Esophagus squamous epithelium (tissue), 5 donors: ENCODE data around the gene CSMD2. TPM values are rescaled to one million over a fixed set of nuclear protein-coding genes. Genes with fewer than 3 reads are reported as not detected.

Experiments
- DNase-seq: peaks from one replicate; lab custom pipeline; 2025; lab: John Stamatoyannopoulos, UW
- H3K27ac ChIP-seq, 4 donors: fragments of 200-600 bp; sonication (generic); one replicate each; pipeline ENCODE4 v1.5.1; 2016 to 2019; ENCODE audit warnings: mild to moderate bottlenecking in 1 of 4
- H3K27me3 ChIP-seq, 4 donors: fragments of 200-600 bp; sonication (generic); 1 replicate in 3 of 4; 2 replicates in 1 of 4; pipeline versions ENCODE4 v1.5.1 to v1.6.0; 2017 to 2021; ENCODE audit warnings: antibody characterized with exemption in 1 of 4
- H3K36me3 ChIP-seq, 3 donors: fragments of 200-600 bp; sonication (generic); one replicate each; pipeline ENCODE4 v1.5.1; 2016 to 2019
- H3K4me1 ChIP-seq, 3 donors: fragments of 200-600 bp; sonication (generic); one replicate each; pipeline ENCODE4 v1.5.1; 2017 to 2019
- H3K4me3 ChIP-seq, 4 donors: fragments of 200-600 bp; sonication (generic); 1 replicate in 3 of 4; 2 replicates in 1 of 4; pipeline ENCODE4 v1.5.1; 2016 to 2019; ENCODE audit warnings: mild to moderate bottlenecking in 2 of 4, moderate library complexity in 1 of 4
- H3K9me3 ChIP-seq, 3 donors: fragments of 200-600 bp; sonication (generic); one replicate each; pipeline ENCODE4 v1.5.1; 2016 to 2019
- POLR2A ChIP-seq, 4 donors: fragments of 450-650 bp; IDR thresholded peaks; one replicate each; pipeline ENCODE4 v1.6.1; 2017; ENCODE audit warnings: antibody characterized with exemption in 4 of 4, mild to moderate bottlenecking in 4 of 4, moderate library complexity in 3 of 4
- WGBS, 2 donors: methylation state at CpG; one replicate each; pipeline ENCODE4 v1.1.5; 2018; 5-methylcytosine and 5-hydroxymethylcytosine counted together
- intact Hi-C: fragments of 100-400 bp; cut with DNase I; formaldehyde crosslinking; loops from one replicate; pipeline ENCODE4 v1.15.0; 2022
- total RNA-seq, 4 donors: library from RNA; depleted of rRNA; stranded (reverse); fragments of >200 nt; gene quantifications; one replicate each; pipeline ENCODE4 v1.1.0, GENCODE V29; 2016
- TF ChIP-seq, protein P1 (sequence below), 6 experiments: fragments of 450-650 bp in 4 of 6; fragments of 200-600 bp in 2 of 6; sonication (generic) in 2 of 6; IDR thresholded peaks; one replicate each; pipeline ENCODE4 v1.5.1; 2016 to 2019; ENCODE audit warnings: antibody characterized with exemption in 6 of 6, mild to moderate bottlenecking in 4 of 6, moderate library complexity in 4 of 6
- donor health status: DM: yes; HTN: yes; CAD: no.

The CSMD2 gene
- total RNA-seq, 4 donors from 2014 or later, result under 0.01 to 0.13 TPM; not detected in 2

DNA sequence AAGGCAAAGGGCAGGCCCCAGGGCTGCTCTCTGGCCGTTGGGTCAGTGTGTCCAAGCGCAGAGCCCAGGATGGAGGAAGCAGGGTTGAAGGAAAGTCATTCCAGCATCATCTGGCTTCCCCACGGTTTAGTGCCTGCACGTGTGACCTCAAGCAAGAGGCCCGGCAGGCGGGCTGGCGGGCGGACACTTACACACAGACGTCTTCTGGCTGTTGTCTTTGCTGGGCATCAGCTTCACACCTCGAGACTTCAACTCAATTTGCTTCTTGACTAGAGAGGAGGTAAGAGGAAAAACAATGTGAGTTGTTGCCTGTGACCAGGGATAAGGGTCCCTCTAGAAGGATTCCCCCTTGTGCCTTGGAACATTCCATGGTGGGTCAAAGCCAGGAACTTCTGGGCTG, 339.5 kb downstream of the CSMD2 start:
- no peak for DNase-seq
- intact Hi-C loops, result no loop called here
- WGBS, 2 donors, result 75 to 77% methylated on average over 9 to 10 of the region's 10 CpGs
- no peak overlapping the region for H3K4me3 ChIP-seq
- no peaks in the 10 kb centered on the region for H3K4me1 ChIP-seq
- TF ChIP-seq, protein P1, sequence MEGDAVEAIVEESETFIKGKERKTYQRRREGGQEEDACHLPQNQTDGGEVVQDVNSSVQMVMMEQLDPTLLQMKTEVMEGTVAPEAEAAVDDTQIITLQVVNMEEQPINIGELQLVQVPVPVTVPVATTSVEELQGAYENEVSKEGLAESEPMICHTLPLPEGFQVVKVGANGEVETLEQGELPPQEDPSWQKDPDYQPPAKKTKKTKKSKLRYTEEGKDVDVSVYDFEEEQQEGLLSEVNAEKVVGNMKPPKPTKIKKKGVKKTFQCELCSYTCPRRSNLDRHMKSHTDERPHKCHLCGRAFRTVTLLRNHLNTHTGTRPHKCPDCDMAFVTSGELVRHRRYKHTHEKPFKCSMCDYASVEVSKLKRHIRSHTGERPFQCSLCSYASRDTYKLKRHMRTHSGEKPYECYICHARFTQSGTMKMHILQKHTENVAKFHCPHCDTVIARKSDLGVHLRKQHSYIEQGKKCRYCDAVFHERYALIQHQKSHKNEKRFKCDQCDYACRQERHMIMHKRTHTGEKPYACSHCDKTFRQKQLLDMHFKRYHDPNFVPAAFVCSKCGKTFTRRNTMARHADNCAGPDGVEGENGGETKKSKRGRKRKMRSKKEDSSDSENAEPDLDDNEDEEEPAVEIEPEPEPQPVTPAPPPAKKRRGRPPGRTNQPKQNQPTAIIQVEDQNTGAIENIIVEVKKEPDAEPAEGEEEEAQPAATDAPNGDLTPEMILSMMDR (IDR thresholded peaks at IDR 0.05), result no peak
- TF ChIP-seq POLR2A (IDR thresholded peaks at IDR 0.05), result no peak
- H3K36me3 ChIP-seq, result no peaks in the 10 kb centered on the region
- peaks cover 0 to 20% (median 0%) of the 10 kb centered on the region in 4 donors for H3K27me3 ChIP-seq
- no peaks in the 10 kb centered on the region for H3K9me3 ChIP-seq
- H3K27ac ChIP-seq, result no peak overlapping the region

DNA sequence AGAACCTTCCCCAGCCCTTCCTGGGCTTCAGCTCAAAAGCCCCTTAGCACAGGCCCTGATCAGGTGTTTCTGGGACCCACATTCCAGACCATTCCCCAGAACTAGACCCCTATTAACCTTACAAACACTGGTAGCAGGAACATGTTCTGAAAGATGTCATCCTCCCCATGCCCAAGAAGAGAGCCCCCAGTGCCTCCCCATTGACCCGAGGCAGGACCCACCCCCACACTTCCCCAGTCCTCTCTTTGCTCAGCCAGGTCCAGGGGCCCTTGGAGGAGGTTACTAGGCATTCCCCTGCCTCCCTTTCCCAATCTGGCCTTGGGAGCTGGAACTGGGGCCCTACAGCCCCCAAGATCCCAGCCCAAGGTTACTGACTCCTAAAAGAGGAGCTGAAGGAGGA, 340.1 kb downstream of the CSMD2 start:
- peaks cover 0 to 20% (median 0%) of the 10 kb centered on the region in 4 donors for H3K27me3 ChIP-seq
- TF ChIP-seq POLR2A (IDR thresholded peaks at IDR 0.05), result no peak
- TF ChIP-seq, protein P1 (IDR thresholded peaks at IDR 0.05), result no peak
- no peaks in the 10 kb centered on the region for H3K4me1 ChIP-seq
- no peak overlapping the region for H3K27ac ChIP-seq
- no peaks in the 10 kb centered on the region for H3K9me3 ChIP-seq
- H3K4me3 ChIP-seq, result no peak overlapping the region
- DNase-seq, result no peak
- H3K36me3 ChIP-seq, result no peaks in the 10 kb centered on the region
- WGBS, 2 donors, result 60 to 80% methylated on average over 1 of the region's 1 CpG
- intact Hi-C loops, result no loop called here

DNA sequence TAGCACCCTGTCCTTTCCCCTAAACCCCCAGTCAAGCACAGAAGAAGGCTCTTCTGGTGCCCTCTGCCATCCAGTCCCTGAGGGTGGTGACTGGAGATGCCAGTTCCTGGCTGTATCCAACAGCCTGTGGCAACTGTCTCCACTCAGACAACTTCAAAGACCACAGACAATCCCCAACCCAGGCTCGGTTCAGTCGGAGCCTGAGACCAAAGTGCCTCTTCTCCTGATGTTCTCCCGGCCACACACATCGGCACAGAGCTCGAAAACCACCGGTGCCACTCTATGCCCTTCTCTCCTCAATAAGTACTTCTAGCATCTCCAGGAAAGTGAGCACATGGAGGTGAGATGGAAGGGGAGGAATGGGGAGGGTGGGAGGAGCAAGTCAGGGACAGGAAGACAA, 340.7 kb downstream of the CSMD2 start:
- Histone ChIP-seq H3K4me1 (no peaks in the 10 kb centered on the region), H3K36me3 (no peaks in the 10 kb centered on the region), H3K27ac (no peak overlapping the region), H3K9me3 (no peaks in the 10 kb centered on the region), H3K27me3 (peaks cover 0 to 20% (median 0%) of the 10 kb centered on the region in 4 donors), H3K4me3 (no peak overlapping the region)
- DNase-seq, result no peak
- WGBS, 2 donors, result 83% methylated on average over 6 of the region's 6 CpGs; no CpG with 5 or more reads in 1 of the 2 donors
- intact Hi-C loops, result no loop called here
- TF ChIP-seq POLR2A (IDR thresholded peaks at IDR 0.05), result no peak
- TF ChIP-seq, protein P1 (IDR thresholded peaks at IDR 0.05), result no peak

DNA sequence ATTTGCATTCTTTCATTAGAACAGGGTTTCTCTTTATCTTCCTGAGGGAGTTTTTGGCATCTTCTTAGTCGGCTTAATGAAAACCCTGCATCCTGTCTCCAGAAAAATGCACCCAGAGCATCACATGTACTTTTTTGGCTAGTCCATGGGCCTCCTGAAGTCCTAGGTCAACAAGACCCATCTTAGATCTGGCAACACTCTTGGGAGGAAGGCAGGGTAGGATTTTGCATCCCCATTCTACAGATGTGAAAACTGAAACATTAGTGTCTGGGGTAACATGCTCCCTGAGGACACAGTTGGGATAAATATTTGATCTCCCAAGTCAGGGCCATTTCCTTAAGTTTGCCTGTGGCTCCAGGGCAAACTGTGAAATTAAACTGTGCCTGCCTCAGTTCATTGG, 341.2 kb downstream of the CSMD2 start:
- Histone ChIP-seq H3K36me3 (no peaks in the 10 kb centered on the region), H3K27ac (no peak overlapping the region), H3K4me1 (no peaks in the 10 kb centered on the region), H3K27me3 (peaks cover 0 to 20% (median 0%) of the 10 kb centered on the region in 4 donors), H3K9me3 (no peaks in the 10 kb centered on the region), H3K4me3 (no peak overlapping the region)
- no peak for DNase-seq
- no peak for TF ChIP-seq POLR2A (IDR thresholded peaks at IDR 0.05)
- TF ChIP-seq, protein P1 (IDR thresholded peaks at IDR 0.05), result no peak
- intact Hi-C loops, result no loop called here
- 75 to 81% methylated on average over 1 of the region's 1 CpG for WGBS, 2 donors

DNA sequence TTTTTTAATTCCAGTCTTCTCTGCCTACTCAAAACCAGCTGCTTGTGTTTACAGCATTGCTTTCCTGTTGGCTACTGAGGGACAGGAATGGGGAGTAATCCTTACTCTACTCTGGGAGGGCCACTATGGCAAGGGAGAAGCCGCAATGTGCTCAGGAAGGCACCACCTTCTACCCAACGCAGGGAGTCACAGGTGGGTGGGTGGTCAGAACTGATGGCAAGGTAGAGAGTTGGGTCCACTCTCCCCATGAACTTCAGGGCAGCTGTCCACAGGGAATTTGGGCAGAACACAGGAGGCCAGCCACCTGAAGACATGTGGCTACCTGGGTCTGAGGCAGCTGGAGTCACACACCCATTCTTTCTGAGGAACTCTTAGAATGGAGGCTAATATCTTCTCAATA, 341.6 kb downstream of the CSMD2 start:
- TF ChIP-seq, protein P1 (IDR thresholded peaks at IDR 0.05), result no peak
- TF ChIP-seq POLR2A (IDR thresholded peaks at IDR 0.05), result no peak
- Histone ChIP-seq H3K36me3 (no peaks in the 10 kb centered on the region), H3K27ac (no peak overlapping the region), H3K27me3 (peaks cover 0 to 20% (median 0%) of the 10 kb centered on the region in 4 donors), H3K4me3 (no peak overlapping the region), H3K4me1 (no peaks in the 10 kb centered on the region), H3K9me3 (no peaks in the 10 kb centered on the region)
- intact Hi-C loops, result no loop called here
- DNase-seq, result no peak
- no CpG with 5 or more reads among the region's 2 CpGs for WGBS, 2 donors
